ENCODE results near the gene CAVIN1.
"Not testable (repeated sequence)": the region's sequence is repeated elsewhere in the genome, so short reads cannot be mapped to it uniquely, and the experiment has no call there.

CAVIN1 gene

GRCh38 chr17:42421507-42422338 lies 1.3 kb downstream of the CAVIN1 start:
- Histone ChIP-seq H3K9ac (ENCODE audit: low read length) (no peak overlapping the region), H2AFZ (ENCODE audit: low read length) (no peak overlapping the region), H3K79me2 (ENCODE audit: low read length) (no peaks in the 10 kb centered on the region), H3F3A (ENCODE audit: insufficient read depth, low read length) (no peaks in the 10 kb centered on the region), H3K9me2 (replicated peaks; ENCODE audit: insufficient read depth, low read length) (no peaks in the 10 kb centered on the region), H3K27ac (ENCODE audit: low read length) (no peak overlapping the region), H3K4me1 (ENCODE audit: low read length) (peaks cover 6% of the 10 kb centered on the region; the same call in 1 of the 2 replicates), H3K9me3 (replicated peaks; ENCODE audit: insufficient read depth, low read length) (no peaks in the 10 kb centered on the region), H3K4me2 (ENCODE audit: low read depth, low read length) (no peak overlapping the region), H3K4me3 (ENCODE audit: low read length) (no peak overlapping the region), H3K36me3 (replicated peaks; ENCODE audit: insufficient read depth, low read length) (no peaks in the 10 kb centered on the region), H4K20me1 (ENCODE audit: insufficient read depth, low read length) (no peaks in the 10 kb centered on the region), H3K27me3 (replicated peaks; ENCODE audit: insufficient read depth, low read length) (peaks cover 29% of the 10 kb centered on the region)
- no peak for DNase-seq
- TF ChIP-seq EZH2phosphoT487 (IDR thresholded peaks at IDR 0.05; ENCODE audit: low read length) (no peak), EZH2 (optimal IDR thresholded peaks at IDR 0.05; ENCODE audit: low read depth, low read length) (no peak), CTCF (IDR thresholded peaks at IDR 0.05; ENCODE audit: low read length) (no peak)

- no peaks in the 10 kb centered on the region for H3K36me3 ChIP-seq (replicated peaks; ENCODE audit: insufficient read depth, low read length)
- no peak overlapping the region for H2AFZ ChIP-seq (ENCODE audit: low read length)
- peaks cover 29% of the 10 kb centered on the region for H3K27me3 ChIP-seq (replicated peaks; ENCODE audit: insufficient read depth, low read length)
- peaks cover 6% of the 10 kb centered on the region; the same call in 1 of the 2 replicates for H3K4me1 ChIP-seq (ENCODE audit: low read length)
- no peaks in the 10 kb centered on the region for H3F3A ChIP-seq (ENCODE audit: insufficient read depth, low read length)
- H3K27ac ChIP-seq (ENCODE audit: low read length): no peak overlapping the region
- no peak for TF ChIP-seq CTCF (IDR thresholded peaks at IDR 0.05; ENCODE audit: low read length)
- no peak for TF ChIP-seq EZH2 (optimal IDR thresholded peaks at IDR 0.05; ENCODE audit: low read depth, low read length)
- no peaks in the 10 kb centered on the region for H3K9me3 ChIP-seq (replicated peaks; ENCODE audit: insufficient read depth, low read length)
- DNase-seq: no peak
- H3K4me3 ChIP-seq (ENCODE audit: low read length): no peak overlapping the region
- H4K20me1 ChIP-seq (ENCODE audit: insufficient read depth, low read length): no peaks in the 10 kb centered on the region
- H3K4me2 ChIP-seq (ENCODE audit: low read depth, low read length): no peak overlapping the region
- no peak overlapping the region for H3K9ac ChIP-seq (ENCODE audit: low read length)
- H3K79me2 ChIP-seq (ENCODE audit: low read length): no peaks in the 10 kb centered on the region
- no peaks in the 10 kb centered on the region for H3K9me2 ChIP-seq (replicated peaks; ENCODE audit: insufficient read depth, low read length)
These were observed 1.9 kb downstream of the CAVIN1 start for GRCh38 chr17:42421136-42421506.

- not testable (repeated sequence) for H3K4me3 ChIP-seq (ENCODE audit: low read length); H3K79me2 ChIP-seq (ENCODE audit: low read length); H3K27ac ChIP-seq (ENCODE audit: low read length); H3F3A ChIP-seq (ENCODE audit: insufficient read depth, low read length); H2AFZ ChIP-seq (ENCODE audit: low read length); H3K9me2 ChIP-seq (replicated peaks; ENCODE audit: insufficient read depth, low read length); H3K4me2 ChIP-seq (ENCODE audit: low read depth, low read length); H3K36me3 ChIP-seq (replicated peaks; ENCODE audit: insufficient read depth, low read length); H4K20me1 ChIP-seq (ENCODE audit: insufficient read depth, low read length); H3K9me3 ChIP-seq (replicated peaks; ENCODE audit: insufficient read depth, low read length); DNase-seq; H3K9ac ChIP-seq (ENCODE audit: low read length)
- peaks cover 18% of the 10 kb centered on the region for H3K4me1 ChIP-seq (ENCODE audit: low read length)
- peaks cover 19% of the 10 kb centered on the region for H3K27me3 ChIP-seq (replicated peaks; ENCODE audit: insufficient read depth, low read length)
These were observed 5.1 kb downstream of the CAVIN1 start for GRCh38 chr17:42417981-42418380.
